Measurements from ENCODE around the gene NKTR.

GRCh38 chr3:42685891-42686820, 85.7 kb downstream of the NKTR start:
- TF ChIP-seq, protein P1, sequence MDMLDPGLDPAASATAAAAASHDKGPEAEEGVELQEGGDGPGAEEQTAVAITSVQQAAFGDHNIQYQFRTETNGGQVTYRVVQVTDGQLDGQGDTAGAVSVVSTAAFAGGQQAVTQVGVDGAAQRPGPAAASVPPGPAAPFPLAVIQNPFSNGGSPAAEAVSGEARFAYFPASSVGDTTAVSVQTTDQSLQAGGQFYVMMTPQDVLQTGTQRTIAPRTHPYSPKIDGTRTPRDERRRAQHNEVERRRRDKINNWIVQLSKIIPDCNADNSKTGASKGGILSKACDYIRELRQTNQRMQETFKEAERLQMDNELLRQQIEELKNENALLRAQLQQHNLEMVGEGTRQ (IDR thresholded peaks at IDR 0.05; ENCODE audit: low read depth, low read length) = no peak
- TF ChIP-seq, protein P1 (CRISPR knock-in tag; IDR thresholded peaks at IDR 0.05; ENCODE audit: borderline replicate concordance) = no peak
- TF ChIP-seq ARHGAP35 (CRISPR knock-in tag; IDR thresholded peaks at IDR 0.05; ENCODE audit: borderline replicate concordance) (no peak), ATF1 (CRISPR knock-in tag; IDR thresholded peaks at IDR 0.05) (no peak), PHF8 (CRISPR knock-in tag; IDR thresholded peaks at IDR 0.05) (no peak), CSRNP2 (CRISPR knock-in tag; conservative IDR thresholded peaks at IDR 0.05; ENCODE audit: low read depth) (no peak), SP2 (CRISPR knock-in tag; IDR thresholded peaks at IDR 0.05) (no peak)
